SK-N-MC (cell line): ENCODE results near the gene RPS6KB2.

Experiments used
- EZH2 ChIP-seq: fragments of 200-600 bp; sonication (generic); IDR thresholded peaks from one replicate; pipeline ENCODE4 v1.6.1; 2017; ENCODE audit warnings: antibody characterized with exemption
- POLR2AphosphoS5 ChIP-seq: IDR thresholded peaks from 2 replicates; pipeline ENCODE4 v1.6.1; 2012; ENCODE audit warnings: mild to moderate bottlenecking, low read depth, low read length, borderline replicate concordance

DNA sequence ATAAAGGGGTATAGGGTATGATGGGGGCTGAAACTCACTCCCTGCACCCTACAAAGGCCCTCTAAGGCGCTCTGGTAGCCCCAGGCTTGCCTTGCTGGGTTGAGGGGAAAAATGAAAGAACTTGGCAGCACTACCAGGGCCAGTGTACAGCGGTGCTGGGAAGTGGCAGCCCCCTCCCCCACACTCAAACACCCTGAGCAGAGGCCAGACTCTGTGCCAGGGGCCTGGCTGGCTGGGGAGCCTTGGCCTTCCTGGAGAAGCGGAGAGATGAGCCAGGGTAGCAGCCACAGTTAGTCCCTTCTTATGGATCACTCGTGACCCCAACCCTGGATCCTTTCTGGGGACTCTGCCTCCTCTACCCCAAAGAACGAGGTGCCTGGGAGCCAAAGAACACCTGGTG is 38.1 kb downstream of the RPS6KB2 start:
- 0 out of 2 replicates have a peak, but pooled peaks have one; percentile 4 for TF ChIP-seq POLR2AphosphoS5
- TF ChIP-seq EZH2, result no peak
